Uterus (tissue), 4 donors: ENCODE data around the gene GSTO1. TPM values are rescaled to one million over a fixed set of nuclear protein-coding genes. Genes with fewer than 3 reads are reported as not detected.

Source experiments
- DNase-seq, 2 donors: peaks; one replicate each; pipeline ENCODE4 v3.0.0-alpha.2; 2019 to 2020
- H3K27ac ChIP-seq, 2 donors: fragments of 200-600 bp; sonication (generic); 1 replicate in 1 of 2; 2 replicates in 1 of 2; pipeline ENCODE4 v1.5.1; 2016 to 2018
- H3K27me3 ChIP-seq, 2 donors: fragments of 200-600 bp; sonication (generic); one replicate each; pipeline ENCODE4 v1.5.1; 2018 to 2019; ENCODE audit warnings: control low read depth in 1 of 2
- H3K36me3 ChIP-seq, 2 donors: fragments of 200-600 bp; sonication (generic); one replicate each; pipeline ENCODE4 v1.5.1; 2019; ENCODE audit warnings: control low read depth in 1 of 2
- H3K4me1 ChIP-seq, 2 donors: fragments of 200-600 bp; sonication (generic); one replicate each; pipeline ENCODE4 v1.5.1; 2018 to 2019; ENCODE audit warnings: control low read depth in 1 of 2
- H3K4me3 ChIP-seq, 2 donors: fragments of 200-600 bp; sonication (generic); 1 replicate in 1 of 2; 2 replicates in 1 of 2; pipeline ENCODE4 v1.5.1; 2018 to 2019; ENCODE audit warnings: mild to moderate bottlenecking in 1 of 2
- H3K9me3 ChIP-seq, 2 donors: fragments of 200-600 bp; sonication (generic); one replicate each; pipeline ENCODE4 v1.5.1; 2019; ENCODE audit warnings: control low read depth in 1 of 2
- POLR2A ChIP-seq, 2 donors: fragments of 450-650 bp; IDR thresholded peaks; one replicate each; pipeline ENCODE4 v1.6.1; 2016; ENCODE audit warnings: antibody characterized with exemption in 2 of 2, mild to moderate bottlenecking in 1 of 2, moderate library complexity in 1 of 2
- intact Hi-C: fragments of 100-400 bp; cut with DNase I; formaldehyde crosslinking; loops from one replicate; pipeline ENCODE4 v1.15.1; 2023; ENCODE audit warnings: low total_unique reads
- total RNA-seq, 4 donors: library from RNA; depleted of rRNA in 3 of 4; stranded (reverse); fragments of >200 nt in 3 of 4; gene quantifications; one replicate each; pipeline versions ENCODE4 v1.1.0 to v1.2.4, GENCODE V29; 2014 to 2023
- TF ChIP-seq, protein P1 (sequence below), 4 experiments: fragments of 200-600 bp in 2 of 4; fragments of 450-650 bp in 2 of 4; sonication (generic) in 2 of 4; IDR thresholded peaks; one replicate each; pipeline ENCODE4 v1.5.1; 2016 to 2019; ENCODE audit warnings: antibody characterized with exemption in 4 of 4, mild to moderate bottlenecking in 2 of 4, moderate library complexity in 1 of 4
- donor health status: DM: yes; HTN: yes; CAD: no.

Gene GSTO1
- total RNA-seq, 4 donors from 2014 or later = 54.7 to 131 (median 102) TPM

DNA sequence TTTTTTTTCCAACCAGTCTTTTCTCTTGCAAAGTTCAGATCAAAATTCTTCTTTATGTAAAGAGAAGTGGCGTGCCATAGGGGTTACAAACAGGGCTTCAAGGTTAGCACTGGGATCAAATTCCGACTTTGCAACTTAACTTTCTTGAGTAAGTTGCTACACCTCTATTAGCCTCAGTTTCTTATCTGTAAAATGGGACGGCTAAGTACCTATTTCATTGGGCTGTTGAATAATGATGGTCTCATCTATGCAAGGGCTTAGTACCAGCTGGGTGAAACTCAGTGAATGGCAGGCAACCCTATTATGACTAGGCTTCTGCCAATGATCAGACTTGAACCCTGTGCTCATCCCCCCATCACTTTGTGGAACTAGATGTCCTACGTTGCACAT is 49.7 kb downstream of the GSTO1 start:
- no peaks in the 10 kb centered on the region for H3K27me3 ChIP-seq
- no peaks in the 10 kb centered on the region for H3K36me3 ChIP-seq
- H3K4me1 ChIP-seq = peaks cover 12 to 15% of the 10 kb centered on the region in 2 donors
- H3K4me3 ChIP-seq = no peak overlapping the region
- TF ChIP-seq POLR2A (IDR thresholded peaks at IDR 0.05) = no peak
- TF ChIP-seq, protein P1, sequence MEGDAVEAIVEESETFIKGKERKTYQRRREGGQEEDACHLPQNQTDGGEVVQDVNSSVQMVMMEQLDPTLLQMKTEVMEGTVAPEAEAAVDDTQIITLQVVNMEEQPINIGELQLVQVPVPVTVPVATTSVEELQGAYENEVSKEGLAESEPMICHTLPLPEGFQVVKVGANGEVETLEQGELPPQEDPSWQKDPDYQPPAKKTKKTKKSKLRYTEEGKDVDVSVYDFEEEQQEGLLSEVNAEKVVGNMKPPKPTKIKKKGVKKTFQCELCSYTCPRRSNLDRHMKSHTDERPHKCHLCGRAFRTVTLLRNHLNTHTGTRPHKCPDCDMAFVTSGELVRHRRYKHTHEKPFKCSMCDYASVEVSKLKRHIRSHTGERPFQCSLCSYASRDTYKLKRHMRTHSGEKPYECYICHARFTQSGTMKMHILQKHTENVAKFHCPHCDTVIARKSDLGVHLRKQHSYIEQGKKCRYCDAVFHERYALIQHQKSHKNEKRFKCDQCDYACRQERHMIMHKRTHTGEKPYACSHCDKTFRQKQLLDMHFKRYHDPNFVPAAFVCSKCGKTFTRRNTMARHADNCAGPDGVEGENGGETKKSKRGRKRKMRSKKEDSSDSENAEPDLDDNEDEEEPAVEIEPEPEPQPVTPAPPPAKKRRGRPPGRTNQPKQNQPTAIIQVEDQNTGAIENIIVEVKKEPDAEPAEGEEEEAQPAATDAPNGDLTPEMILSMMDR (IDR thresholded peaks at IDR 0.05) = no peak
- no peak for DNase-seq
- H3K27ac ChIP-seq = no peak overlapping the region
- no peaks in the 10 kb centered on the region for H3K9me3 ChIP-seq
- intact Hi-C loops = no loop called here

DNA sequence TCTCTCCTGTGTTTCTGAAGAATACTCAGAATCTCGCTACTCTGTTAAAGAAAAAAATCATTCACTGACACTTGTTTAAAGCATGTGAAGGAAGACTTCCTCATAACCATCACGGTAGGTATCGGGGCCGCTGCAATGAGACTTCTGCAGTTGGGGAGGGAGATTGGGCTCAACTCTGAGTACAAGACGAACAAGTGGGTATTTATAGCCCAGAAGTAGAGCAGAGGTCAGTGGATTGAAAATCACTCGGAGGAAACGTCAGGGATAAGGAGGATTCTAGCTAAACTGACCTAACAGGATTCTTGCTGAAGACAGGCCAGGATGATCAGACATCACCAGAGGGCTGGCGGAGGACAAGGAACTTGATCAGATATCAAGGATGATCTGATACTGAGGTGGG is 50.2 kb downstream of the GSTO1 start:
- TF ChIP-seq, protein P1 (IDR thresholded peaks at IDR 0.05) = no peak
- no peak for TF ChIP-seq POLR2A (IDR thresholded peaks at IDR 0.05)
- intact Hi-C loops = loop anchor here (5.0 kb wide), 1 partner anchor 42 kb away; no protein-coding TSS in a partner anchor
- peaks cover 11 to 12% of the 10 kb centered on the region in 2 donors for H3K4me1 ChIP-seq
- H3K27me3 ChIP-seq = no peaks in the 10 kb centered on the region
- no peak overlapping the region for H3K4me3 ChIP-seq
- H3K36me3 ChIP-seq = no peaks in the 10 kb centered on the region
- peak overlapping the region; percentile 23 to 36 for H3K27ac ChIP-seq
- no peaks in the 10 kb centered on the region for H3K9me3 ChIP-seq
- DNase-seq = no peak

DNA sequence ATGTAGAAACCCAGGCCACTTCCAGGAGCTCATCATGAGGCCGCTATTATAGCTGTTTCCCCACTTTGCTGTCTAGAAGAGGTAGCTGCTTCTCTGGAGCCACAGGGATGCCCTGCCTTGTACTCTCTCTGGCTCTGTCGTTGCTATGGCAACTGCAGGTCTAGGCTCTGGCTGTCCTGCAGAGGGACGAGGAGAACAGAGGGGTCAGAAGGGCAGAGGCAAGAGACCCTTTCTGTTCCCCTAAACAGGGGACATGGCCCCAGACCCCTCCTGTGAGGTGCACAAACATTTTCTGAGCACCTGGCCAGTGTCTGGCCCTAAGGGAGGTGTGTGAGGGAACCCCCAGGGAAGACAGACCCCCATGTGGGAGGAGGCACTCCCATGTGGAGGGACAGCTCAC is 52.2 kb downstream of the GSTO1 start:
- H3K27me3 ChIP-seq = no peaks in the 10 kb centered on the region
- H3K4me1 ChIP-seq = peaks cover 0 to 6% of the 10 kb centered on the region in 2 donors
- intact Hi-C loops = loop anchor here (5.0 kb wide), 1 partner anchor 40 kb away; no protein-coding TSS in a partner anchor
- no peak for DNase-seq
- no peak overlapping the region for H3K4me3 ChIP-seq
- H3K36me3 ChIP-seq = no peaks in the 10 kb centered on the region
- peak overlapping the region; percentile 0 to 2 for H3K27ac ChIP-seq
- no peaks in the 10 kb centered on the region for H3K9me3 ChIP-seq
- TF ChIP-seq, protein P1 (IDR thresholded peaks at IDR 0.05) = no peak
- TF ChIP-seq POLR2A (IDR thresholded peaks at IDR 0.05) = no peak

DNA sequence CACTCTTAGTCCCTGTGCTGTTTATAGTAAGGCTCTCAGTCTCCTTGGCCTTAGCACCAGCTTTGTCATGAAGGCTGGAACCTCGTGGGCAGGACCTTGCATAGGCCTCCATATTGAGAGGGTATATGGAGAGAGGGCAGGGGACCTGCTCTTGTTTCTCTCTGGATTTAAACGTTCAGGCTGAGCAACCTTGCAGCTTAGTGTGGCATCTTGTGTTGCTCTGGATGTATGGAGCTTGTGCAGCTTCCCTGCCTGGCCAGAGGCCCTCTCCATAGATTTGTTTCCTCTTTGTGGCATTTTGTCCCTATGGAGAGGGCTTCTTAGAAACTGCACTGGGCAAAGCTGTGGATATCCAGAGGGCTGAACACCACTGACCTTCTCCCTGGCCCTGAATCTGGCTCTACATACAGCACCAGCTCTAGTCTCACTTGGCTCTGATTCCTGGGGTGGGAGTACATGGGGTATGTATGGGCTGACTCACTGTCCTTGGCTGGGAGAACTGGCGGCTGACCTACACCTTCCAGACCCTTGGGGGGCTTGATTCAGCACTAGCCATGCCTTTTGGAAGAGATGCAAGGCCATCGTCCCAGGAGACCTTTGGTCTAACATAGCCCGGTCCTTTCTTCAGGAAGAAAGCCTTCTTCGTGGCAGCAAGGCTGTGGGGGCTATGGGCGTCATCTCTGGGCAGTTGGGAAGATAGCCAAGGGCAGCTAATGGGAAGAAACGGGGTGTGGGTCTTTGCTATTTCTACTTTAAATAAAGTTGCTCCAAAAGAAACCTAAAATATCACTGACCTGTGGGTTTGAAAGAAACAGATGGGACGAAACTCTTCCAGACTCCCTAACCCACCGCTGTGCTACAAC is 53.1 kb downstream of the GSTO1 start:
- peak overlapping the region; percentile 2 to 40 for H3K27ac ChIP-seq
- peaks cover 0 to 6% of the 10 kb centered on the region in 2 donors for H3K4me1 ChIP-seq

More for the DNA sequence above, 53.1 kb downstream of the GSTO1 start:
- H3K9me3 ChIP-seq = no peaks in the 10 kb centered on the region
- TF ChIP-seq POLR2A (IDR thresholded peaks at IDR 0.05) = no peak
- TF ChIP-seq, protein P1 (IDR thresholded peaks at IDR 0.05) = no peak
- H3K4me3 ChIP-seq = no peak overlapping the region
- DNase-seq = no peak
- no peaks in the 10 kb centered on the region for H3K36me3 ChIP-seq
- H3K27me3 ChIP-seq = no peaks in the 10 kb centered on the region
- intact Hi-C loops = loop anchor here (5.0 kb wide), 1 partner anchor 39 kb away; no protein-coding TSS in a partner anchor
